ENCODE data around the gene ACTN4. TPM values are rescaled to one million over a fixed set of nuclear protein-coding genes. Genes with fewer than 3 reads are reported as not detected.

Gene ACTN4
- total RNA-seq, 1 experiment from 2014 or later, result 1,083 TPM

DNA sequence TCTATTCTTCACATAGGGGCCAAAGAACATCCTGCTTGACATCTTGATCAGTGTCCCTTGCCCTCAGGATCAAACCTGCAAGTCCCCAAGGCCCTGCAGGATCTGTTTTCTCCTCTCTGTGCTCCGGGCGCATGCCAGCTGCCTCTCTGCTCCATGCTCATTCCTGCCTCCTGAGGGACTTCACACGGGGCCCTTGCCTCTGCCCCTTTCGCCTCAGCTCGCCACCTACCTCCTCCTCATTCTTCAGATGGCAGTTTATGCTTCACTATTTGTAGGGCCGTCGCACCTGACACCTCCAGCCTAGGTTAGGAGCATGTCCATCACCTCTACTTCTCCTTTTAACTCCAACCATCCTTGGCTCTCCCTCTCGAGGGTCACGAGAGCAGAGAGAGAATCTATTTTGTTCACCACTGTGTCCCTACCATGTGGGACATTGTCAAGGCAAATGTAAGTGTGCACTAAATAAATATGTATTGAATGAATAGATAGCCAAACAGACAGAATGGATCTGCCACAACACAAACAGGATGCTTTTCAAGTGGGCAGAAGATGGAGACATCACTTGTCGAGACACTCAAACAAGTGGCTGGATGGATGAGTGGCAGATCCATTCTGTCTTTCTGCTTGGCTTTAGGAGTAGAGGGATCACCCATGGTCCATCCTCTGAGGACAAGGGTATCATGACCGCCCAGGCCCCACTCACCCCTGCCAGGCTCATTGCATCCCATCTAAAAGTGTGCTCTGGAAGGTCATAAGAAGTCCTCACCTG is 29.6 kb downstream of the ACTN4 start:
- no peak for DNase-seq (ENCODE audit: low spot score)

DNA sequence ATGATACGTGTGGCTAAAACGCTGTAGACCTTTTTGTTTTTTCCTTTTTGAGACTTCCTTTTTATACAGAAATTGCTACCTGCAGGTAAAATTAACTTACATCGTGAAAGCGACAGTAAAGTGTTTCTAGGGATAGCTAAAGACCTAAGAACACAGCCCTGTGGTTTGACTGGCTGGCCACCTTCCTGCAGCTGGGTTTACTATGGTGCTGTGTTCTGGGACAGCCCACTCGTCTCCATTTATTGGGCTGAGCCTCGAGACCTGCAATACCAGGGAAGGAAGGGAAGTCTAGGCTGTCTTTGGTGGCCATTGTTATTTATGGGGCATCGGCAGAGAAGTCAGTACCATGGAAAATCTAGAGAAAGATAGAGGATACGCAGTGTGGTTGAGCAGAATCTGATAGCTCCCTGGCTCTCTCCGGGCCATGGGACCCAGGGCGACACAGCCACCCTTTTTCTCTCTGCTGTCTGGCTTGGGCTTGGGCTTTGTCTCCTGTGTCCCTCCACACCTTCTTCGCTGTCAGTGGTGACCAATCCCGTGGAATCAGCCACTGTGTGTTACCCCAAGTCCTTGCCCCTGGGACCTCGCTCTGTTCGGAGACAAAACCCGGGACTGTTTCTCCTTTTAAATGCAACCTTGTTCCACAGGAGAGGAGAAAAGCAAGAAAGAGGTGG is 30.9 kb downstream of the ACTN4 start:
- DNase-seq (ENCODE audit: low spot score), result no peak

DNA sequence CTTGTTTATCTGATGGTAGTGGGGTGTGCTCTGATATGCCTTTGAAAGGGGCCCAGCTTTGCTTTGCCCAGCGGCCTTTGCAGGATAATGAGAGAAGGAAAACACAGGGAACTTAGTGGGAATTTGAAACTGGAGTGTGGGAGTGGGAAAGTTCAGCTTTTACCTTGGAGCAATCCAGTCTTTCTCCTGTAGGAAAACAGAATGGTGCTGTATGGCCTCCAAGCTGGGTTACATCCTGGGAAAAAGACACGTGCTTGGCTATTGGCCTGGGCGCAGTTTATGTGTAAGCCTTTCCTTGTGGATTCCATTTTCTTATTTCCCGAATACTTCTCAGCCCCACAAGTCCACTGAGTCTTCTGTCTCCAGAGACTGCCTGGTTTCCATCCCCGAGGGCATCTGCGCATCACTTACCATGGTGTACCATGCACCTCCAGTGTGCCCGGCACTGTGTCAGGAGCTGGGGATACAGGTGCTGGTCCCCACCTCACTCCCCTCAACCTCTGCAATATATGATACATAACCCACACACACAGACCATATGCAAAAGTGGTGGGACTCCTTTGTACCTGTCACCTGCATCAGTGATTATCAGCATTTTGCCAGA is 31.5 kb downstream of the ACTN4 start:
- DNase-seq (ENCODE audit: low spot score), result no peak

DNA sequence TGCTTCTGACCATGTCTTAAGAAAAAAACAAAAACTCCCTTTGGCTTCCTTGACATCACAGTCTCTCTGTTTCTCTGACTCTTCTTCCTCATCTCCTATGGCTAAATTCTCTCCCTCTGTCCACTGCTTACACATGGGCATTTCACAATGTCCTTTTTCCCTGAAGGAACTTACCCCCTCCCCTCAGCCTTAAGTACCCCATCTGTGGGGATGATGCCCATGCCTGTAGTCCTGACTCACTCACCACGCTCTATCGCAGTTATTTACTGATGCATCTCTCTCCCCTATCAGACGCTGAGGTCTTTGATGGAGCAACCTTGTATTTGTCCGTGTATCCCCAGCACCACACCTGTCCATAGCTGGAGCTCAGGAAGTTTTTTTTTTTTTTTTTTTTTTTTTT is 32.4 kb downstream of the ACTN4 start:
- DNase-seq (ENCODE audit: low spot score), result no peak

DNA sequence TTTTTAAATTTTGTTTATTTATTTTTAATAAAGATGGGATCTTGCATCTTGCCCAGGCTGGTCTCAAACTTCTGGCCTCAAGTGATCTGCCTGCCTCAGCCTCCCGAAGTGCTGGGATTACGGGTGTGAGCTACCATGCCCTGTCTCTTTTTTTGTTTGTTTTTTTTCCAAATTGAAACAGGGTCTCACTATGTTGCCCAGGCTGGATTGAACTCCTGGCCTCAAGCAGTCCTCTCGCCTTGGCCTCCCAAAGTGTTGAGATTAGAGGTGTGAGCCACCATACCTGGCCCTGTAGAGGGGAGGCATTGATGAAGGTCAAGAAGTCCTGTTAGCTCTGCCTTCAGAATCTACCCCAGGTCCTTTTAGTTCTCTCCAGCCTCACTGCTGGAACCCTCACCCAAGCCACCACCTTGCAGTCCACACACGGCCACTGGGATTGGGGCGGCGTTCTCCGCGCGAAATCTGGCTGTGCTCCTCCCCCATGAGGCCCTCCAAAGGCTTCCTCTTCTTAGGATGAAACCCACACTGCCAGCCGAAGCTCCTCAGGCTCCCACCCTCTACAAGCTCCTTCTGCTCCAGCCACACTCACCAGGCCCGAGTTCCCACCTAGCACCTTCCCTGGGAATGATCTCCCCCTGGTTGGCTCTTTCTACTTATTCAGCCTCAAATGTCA is 34.9 kb downstream of the ACTN4 start:
- no peak for DNase-seq (ENCODE audit: low spot score)

DNA sequence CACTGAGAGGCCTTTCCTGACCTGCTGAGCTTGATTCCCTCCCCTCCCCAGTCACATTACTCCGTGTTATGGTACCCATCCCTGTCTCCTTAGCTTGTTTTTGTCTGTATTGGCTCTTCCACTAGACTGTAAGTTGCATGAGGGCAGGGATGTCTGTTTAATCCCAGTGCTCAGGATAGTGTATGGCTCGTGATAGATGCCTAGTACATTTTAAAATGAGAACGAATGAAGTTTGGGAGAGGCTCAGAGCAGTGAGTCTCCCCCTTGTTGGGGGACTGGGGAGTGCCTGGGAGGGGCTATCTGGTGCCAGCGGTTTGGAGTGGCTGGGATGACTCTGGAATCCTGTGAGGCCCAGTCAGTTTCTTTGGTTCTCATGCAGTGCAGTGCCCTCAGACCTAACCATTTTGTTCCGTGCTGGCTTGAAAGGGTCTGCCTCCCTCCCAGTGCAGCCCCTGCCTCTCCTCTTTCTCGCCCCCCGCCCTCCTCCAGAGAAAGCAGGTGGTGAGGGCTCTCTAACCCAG is 35.5 kb downstream of the ACTN4 start:
- DNase-seq (ENCODE audit: low spot score), result no peak

DNA sequence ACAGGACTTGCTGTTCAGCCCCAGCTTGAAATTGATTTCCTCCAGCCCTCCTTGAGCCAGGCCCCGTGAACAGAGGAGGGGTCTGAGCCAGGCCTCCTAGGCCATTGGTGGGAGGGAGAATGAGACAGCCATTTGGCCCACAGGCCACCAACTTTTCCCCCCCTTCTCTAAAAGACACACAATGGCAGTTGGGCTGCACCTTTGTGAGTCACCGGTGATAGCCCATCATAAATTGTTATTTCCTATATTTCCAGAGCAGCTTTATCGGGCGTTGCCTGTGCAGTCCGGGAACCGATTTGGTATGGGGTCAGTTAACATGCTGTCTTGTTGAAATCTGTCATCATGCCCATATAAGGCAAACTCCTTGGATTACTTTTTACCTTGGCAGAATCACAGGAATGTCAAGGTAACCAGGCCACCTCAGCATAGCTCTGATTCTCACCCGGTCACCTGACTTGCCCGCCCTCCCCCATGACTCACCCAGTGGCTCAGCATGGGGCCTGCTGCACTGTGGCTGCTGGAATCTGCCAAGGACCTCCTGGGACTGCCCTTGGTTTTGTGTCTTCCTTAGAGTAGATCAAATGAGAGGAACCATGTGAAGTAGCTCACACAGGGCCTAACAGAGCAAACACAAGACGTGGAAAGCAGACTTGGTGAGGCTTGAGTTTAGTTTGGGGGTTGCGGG is 36.1 kb downstream of the ACTN4 start:
- DNase-seq (ENCODE audit: low spot score), result peak; percentile 100

DNA sequence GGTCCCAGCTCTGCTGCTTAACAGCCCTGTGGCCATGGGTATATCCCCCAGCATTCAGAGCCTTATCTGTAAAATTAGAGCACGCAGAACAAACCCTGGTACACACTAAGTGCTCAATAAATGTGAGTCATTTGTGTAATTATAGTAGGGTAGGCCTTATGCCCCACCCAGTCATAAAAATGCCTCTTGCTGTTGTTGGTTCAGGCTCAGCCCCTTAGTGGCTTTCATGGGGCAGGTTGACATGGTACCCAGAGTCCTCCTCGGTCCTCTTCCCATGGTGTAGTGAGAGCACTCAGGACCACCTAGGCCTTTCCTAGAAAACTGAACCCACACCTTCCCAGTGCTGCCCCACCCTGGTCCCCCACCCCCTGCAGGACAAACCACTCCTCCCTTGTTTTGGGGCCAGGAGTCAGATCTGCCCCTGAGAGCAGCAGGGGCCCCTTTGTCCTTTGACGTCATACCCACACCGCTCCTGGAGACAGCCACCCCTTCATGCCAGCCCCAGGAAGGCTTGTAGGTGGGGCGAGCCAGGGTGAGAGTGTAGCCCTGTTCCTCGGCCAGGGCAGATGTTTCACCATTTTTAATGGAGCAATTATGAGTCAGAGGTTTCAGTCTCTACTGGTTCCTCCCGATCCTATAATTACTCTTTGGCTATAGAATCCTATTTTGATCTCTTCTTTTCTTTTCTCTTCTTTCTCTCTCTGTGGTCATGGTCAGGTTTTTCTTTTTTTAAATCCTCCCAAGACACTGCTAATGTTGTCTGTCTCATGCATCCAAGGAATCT is 36.8 kb downstream of the ACTN4 start:
- peak; percentile 98 for DNase-seq (ENCODE audit: low spot score)

DNA sequence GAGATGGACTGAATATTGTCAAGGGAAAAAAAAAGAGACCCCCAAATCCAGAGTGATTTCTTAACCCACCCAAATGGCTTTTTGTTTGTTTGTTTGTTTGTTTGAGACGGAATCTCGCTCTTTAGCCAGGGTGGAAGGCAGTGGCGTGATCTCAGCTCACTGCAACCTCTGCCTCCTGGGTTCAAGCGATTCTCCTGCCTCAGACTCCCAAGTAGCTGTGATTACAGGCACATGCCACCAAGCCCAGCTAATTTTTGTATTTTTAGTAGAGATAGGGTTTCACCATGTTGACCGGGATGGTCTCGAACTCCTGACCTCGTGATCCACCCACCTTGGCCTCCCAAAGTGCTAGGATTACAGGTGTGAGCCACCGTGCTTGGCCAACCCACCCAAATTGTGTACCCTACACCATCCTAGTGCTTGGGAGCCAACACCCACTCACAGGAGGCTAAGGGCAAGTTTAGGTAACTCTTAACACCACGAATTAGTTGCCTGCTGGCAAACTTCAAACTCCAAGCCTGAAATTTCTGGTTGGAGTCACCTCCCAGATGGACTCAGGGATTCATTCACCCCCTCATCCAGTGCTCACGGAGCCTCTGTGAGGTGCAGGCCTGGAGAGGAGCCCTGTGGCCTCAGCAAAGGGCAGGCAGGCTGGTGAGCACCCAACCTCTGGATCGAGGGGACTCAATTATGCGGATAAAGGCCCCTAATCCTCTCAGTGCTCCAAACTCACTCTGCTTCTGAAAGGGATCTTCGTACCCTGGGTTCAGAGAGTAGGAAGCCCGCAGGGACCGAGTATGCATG is 37.6 kb downstream of the ACTN4 start:
- no peak for DNase-seq (ENCODE audit: low spot score)

DNA sequence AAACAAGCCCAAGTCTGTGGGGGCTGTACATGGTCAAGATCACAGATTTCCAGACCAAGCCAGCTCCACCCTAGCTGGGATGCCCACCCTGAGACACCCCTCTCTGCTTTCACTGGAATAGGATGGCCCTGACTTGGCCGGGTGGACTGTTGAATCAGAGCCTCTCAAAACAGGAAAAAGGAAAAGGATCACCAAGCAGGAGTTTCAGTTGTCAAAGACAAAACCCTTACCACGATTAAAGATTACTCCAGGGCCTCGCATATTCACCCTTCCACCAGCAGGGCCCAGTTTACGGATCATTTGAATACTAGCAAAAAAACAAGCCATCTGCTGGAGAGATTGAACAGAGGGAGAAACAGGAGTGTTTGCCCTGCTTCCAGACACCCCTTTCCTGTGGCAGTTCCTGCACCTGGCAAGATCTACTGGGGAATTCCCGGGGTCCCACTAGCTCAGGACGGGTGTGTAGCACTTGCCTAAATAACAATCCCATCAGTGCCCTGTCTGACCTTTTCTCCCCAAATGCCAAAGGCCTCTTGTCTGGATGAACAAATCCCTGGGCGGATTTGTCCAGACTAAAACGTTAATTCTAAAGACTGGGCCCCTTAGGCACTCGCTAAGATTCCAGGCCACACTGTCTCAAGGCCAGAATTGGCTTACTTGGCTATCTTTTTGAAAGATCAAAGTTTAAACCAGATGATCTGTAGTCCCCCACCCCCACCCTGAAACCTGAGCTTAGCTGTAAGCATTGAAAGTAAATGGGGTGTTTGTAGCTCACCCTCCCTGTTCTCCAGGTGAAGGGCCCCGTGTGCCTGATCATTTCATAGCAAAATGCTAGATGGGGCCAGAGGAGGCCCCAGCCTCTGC is 38.4 kb downstream of the ACTN4 start:
- peak; percentile 91 for DNase-seq (ENCODE audit: low spot score)

DNA sequence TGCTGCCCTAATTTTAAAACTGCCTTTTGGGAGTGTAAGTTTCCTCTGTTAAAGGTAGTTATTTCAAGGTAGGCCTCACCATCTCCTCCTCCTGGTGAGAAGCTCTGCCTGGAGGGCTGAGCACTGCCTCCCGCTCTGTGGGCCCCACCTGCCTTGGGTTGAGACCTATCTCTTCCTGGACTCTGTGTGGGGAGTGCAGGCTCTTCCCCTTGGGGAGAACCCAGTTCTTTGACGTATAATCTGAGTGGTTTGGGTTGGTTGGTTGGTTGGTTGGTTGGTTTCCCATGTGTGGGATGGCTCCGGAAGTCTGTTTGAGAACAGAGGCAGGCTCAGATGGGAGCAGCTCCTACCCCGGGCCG is 39.1 kb downstream of the ACTN4 start:
- no peak for DNase-seq (ENCODE audit: low spot score)

DNA sequence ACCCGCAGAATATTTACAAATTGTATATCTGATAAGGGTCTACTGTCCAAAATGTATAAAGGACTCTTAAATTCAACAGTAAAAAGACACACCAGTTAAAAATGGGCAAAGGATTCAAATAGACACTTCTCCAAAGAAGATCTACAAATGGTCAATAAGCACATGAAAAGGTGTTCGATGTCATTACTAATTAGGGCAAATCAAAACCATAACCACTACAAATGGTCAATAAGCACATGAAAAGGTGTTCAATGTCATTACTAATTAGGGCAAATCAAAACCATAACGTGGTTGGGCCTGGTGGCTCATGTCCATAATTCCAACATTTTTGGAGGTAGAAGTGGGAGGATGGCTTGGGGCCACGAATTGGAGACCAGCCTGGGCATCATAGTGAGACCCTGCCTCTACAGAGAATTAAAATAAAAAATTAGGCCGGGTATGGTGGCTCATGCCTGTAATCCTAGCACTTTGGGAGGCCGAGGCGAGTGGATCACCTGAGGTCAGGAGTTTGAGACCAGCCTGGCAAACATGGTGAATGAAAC is 40.5 kb downstream of the ACTN4 start:
- no peak for DNase-seq (ENCODE audit: low spot score)

DNA sequence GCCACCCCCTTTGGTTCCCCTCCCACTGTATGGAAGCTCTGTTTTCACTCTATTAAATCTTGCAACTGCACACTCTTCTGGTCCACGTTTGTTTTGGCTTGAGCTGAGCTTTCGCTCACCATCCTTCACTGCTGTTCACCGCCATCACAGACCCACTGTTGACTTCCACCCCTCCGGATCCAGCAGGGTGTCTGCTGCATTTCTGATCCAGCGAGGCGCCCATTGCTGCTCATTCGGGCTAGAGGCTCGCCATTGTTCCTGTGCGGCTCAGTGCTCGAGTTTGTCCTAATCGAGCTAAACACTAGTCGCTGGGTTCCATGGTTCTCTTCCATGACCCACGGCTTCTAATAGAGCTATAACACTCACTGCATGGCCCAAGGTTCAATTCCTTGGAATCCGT is 42.7 kb downstream of the ACTN4 start:
- DNase-seq (ENCODE audit: low spot score), result no peak

DNA sequence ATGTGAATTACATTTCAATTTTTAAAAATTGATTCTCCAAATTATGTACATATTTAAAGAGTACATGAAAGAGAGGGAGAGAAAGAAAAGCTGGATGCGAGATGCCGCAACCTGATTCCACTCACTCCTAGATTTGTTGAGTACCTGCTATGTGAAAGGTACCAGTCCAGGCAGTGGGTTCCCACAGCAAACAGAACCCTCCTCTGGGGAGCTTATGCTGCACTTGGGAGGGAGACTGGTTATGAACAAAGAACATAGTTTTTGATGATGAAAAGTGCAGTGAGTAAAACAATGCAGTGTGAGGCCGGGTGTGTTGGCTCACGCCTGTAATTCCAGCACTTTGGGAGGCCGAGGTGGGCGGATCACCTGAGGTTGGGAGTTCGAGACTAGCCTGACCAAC is 43.4 kb downstream of the ACTN4 start:
- DNase-seq (ENCODE audit: low spot score), result no peak

DNA sequence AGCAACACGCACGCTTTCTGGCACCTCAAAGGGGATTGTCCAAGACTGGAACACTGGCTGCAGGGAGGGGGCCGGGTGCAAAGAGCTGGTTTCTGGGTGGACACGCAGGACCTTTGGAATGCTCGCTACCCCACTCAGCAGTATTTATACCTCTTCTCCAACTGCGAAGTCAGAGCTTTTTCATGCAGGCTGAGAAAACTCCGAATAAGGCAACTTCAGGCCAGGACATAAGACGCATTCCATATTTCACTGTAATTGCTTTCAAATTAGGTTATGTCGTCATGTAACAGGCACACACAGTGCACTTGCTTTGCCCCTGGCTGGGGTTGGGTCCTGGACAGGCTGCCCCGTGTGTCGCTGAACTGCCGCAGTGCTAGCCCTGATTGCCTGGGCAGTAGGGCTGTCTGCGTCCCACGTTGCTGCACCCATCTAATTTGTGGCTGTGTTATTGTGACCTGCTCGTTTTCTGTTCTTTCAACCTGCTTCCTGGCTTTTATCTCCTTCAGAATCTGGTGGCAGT is 44.5 kb downstream of the ACTN4 start:
- DNase-seq (ENCODE audit: low spot score), result no peak

DNA sequence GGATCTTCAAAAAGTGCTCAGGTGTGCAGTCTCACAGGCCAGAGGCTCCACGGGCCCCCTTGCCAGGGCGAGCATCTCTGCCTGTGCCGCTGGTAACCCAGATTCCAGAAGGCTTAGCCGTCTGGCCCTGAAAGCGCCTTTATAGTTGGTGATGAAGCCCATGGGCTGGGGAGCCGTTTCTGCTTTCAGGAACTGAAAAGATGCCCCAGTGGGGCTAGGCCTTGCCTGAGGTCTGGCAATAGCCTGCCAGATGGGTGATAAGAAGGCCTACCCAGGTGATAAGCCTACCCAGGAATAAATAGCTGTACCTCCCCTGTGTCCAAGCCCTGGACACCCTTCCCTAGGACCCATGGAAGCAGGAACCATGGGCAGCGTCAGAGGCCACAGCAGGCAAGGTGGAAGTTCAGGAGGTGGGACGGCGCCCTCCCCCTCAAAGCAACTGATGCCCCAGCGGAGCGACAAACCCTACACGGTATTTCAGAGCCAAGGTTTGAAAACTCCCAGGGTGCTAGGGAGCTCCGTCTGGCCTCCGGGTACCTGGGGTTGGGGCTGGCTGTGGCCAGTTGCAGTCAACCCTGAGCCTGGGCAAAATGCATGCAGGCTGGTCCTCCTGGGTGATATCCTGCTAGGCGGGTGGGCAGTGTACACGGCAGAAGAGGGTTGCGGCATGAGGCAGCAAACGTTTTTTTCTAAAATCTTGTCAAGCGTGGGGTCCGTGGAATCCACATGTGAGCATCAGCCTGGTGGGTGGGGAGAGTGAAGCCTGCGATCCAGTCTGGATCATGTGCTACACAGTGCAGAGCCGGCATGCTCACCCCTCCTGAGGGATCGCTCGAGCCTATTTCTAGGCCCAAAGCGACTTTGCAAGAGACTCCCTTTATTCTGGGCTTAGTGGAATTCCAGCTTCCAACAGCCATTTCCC is 45.3 kb downstream of the ACTN4 start:
- no peak for DNase-seq (ENCODE audit: low spot score)

All from HT-29 (cell line).